Urothelium cell line (cell line): ENCODE measurements around the gene KMT2D.

Source experiments
- DNase-seq: peaks from one replicate; pipeline ENCODE4 v3.0.0; 2011; ENCODE audit warnings: low spot score, mixed read lengths
- FAIRE-seq: peaks from 2 replicates; lab custom pipeline; 2011; peaks lifted over from hg19 to GRCh38; lab: Jason Lieb, UNC

KMT2D gene

DNA sequence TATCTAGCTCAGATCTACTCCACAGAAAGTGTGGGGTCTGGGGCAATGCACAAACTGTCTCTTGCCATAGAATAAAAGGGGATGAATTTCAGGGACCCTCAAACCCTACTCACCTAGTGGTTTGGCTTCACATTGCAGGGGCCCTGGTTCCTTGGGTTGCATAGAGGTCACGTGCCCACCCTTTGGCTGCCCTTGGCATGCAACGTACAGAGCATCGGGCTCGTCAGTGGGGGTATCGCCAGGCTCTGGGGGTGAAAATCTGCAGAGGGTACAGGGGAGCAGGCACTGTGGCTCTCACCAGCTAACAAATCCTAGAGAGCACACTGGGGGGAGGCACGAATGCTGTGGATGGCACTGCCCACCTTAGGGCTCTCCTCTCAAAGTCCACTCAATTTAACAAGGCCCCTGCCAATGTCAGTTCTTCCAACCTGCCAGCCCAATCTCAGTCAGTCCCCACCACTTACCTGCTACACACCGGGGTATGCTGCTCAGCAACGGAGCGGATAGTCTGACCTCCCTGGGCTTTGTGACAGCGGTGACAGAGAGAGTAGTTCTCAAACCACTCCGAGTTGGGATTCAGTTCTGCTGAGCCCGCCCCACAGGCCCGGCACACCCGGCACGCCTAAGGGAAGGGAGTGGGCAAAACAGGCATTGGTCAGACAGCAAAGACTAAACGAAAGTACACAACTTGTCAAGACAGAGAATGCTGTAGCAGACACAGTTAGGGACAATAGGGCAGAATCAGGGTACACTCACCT, 8.0 kb downstream of the KMT2D start:
- DNase-seq = no peak
- FAIRE-seq = no peak

DNA sequence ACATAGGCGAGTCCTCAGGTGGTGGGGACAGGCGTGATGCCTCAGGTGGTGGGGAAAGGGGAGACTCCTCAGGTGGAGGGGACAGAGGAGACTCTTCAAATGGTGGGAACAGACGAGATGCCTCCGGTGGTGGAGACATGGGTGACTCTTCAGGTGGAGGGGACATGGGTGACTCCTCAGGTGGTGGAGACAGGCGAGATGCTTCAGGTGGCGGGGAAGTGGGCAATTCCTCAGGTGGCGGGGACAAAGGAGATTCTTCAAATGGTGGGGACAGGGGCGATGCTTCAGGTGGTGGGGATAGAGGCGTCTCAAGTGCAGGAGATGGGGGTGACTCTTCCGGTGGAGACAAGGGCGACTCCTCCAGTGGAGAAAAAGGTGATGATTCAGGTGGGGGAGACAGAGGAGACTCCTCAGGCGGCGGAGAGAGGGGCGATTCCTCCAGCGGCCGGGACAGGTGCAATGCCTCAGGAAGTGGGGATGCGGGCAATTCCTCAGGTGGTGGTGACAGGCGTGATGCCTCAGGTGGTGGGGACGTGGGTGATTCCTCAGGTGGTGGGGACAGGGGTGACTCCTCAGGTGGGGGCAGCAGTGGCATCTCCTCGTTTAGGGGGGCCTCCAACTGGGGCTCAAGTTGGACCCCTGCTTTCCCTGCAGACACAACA, 8.7 kb downstream of the KMT2D start:
- no peak for DNase-seq
- no peak for FAIRE-seq

DNA sequence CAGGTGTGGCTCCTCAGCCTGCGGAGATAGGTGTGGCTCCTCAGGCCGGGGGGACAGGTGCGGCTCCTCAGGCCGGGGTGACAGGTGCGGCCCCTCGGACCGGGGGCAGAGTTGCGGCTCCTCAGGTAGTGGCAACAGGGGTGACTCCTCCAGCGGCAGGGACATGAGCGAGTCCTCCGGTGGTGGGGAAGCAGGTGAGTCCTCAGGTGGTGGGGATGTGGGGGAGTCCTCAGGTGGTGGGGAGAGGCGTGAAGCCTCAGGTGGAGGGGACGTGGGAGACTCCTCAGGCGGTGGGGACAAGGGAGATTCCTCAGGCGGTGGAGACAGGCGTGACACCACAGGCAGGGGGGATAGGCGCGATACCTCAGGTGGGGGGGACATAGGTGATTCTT, 9.2 kb downstream of the KMT2D start:
- no peak for FAIRE-seq
- no peak for DNase-seq

DNA sequence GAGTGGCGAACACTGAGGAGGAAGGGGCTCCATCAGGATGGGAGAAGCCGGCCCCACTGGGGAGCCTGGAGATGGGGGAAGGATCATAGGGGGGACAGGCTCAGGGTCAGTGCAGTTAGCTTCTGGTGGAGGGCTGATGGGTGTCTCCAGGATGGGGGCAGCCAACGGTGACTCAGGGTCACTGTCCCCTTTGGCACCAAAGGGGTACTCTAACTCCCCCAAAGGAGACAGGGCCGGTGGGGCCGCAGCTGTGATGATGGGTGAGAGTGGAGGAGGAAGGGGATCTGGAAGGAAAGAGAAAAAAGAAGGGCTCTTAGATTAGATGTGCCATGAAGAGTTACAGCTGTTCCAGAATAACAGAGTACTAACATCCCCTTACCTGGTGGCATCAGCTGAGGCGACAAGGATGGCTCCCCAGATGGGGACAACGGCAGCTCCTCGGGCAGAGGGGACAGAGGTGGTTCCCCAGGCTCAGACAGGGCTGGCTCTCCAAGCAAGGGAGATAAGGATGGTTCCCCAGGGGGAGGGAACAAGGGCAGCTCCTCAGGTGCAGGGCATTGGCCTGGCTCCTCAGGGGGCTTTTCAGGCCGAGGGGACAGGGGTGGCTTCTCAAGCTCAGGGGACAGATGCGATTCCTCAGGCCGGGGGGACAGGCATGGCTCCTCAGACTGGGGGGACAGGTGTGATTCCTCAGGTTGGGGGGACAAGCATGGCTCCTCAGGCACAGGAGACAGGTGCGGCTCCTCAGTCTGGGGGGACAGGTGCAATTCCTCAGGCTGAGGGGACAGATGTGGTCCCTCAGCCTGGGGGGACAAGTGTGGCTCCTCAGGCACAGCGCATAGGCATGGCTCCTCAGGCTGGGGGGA, 9.9 kb downstream of the KMT2D start:
- FAIRE-seq = no peak
- DNase-seq = no peak

DNA sequence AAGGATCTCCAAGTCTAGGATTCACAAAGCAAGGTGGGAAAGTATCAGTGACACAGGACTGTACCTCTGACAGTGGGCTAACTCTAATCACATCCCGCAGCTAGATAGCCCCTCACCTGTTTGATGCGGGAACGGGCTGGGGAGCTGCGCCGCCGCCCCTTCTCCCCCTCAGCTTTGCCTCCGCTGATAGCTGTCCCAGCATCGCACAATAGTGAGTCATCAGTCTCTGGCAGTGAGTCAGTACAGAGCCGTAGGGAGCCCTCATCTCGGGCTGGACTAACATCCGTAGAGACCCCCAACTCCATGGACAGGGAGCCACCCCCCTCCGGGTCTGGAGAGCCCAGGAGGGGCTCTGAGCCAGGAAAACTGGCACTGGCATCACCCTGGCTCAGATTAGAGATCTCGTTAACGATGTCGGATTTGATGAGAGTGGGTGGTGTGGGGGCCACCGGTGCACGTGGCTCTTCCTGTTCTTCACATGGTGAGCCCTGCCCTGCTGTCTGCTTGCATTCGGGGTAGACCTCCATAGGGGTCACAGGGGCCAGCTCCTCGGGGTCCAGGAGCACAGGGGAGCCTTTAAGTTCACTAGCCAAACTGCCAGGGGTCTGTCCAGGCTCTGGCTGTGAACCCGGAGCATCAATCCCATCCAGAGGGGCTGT, 10.9 kb downstream of the KMT2D start:
- peak; percentile 56 for FAIRE-seq

DNA sequence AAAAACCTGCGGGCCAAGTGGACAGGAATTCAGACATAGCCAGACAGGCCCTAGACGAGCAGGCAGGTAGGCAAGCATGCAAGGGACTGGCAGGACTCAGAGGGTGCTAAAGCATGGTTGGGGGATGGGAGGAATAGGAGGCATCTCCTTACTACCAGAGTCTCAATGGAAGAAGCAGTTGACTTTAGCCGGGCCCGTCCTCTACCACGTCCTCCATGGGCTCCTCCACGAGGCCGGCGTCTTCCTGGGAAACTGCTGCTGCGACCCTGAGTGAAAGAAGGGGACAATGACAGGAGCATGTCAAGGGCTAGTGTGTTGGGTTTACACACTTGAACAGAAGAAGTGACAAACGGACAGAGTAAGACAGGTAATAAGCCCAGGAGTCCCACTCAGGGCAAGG, 11.6 kb downstream of the KMT2D start:
- FAIRE-seq = no peak

More for the DNA sequence above, 10.9 kb downstream of the KMT2D start:
- peak; percentile 83 for DNase-seq

DNA sequence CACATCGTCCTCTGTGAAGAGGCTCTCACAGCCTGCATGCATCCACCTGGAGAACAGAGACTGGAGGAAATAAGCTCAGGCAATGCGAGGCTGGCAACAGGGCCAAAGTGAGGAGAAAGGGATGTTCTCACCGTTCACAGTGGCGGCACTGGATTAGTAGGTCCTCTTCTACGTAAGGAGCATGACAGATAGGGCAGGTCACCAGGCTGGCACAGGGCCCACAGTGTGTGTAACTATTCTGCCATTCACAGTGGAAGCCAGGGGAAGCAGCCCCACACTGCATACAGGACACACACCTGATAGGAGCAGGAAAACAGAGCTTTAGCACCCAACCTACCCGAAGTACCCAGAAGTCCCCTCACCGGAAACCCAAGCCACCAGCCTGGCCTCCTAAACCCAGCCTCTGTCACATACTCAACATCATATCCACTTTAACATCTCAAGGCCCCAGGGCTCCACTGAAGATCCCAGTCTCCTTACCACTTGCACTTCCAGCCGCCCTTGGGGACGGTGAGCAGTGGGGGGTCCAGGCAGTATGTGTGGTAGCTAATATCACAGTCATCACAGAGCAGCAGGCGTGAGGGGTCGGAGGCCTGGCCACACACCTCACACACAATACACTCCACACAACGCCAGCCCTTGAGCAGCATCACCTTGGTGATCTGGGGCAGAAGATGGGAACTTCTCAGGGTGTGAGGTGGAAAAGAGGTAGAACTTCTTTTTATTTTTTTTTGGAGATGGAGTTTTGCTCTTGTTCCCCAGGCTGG, 14.3 kb downstream of the KMT2D start:
- FAIRE-seq (no peak), DNase-seq (no peak)

More for the DNA sequence above, 11.6 kb downstream of the KMT2D start:
- DNase-seq = no peak

DNA sequence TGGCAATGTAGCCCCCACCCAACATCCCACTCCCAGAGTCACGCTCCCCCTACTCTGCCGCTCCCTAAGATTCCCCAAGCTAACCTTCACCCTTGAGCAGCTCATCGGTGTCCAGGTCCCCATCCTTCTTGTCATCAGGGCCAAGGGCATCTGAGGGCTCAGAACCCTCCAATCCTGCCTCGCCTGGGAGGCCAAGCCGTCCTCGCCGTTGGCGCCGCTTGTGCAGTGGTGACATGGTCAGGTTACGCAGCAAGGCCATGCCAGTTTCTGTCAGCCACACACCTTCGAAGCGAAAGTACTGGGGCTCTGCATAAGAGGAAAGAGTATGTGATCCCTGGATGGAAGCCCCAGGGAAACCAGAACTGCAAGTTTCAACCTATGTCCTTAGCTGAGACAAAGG, 15.9 kb downstream of the KMT2D start:
- no peak for DNase-seq
- no peak for FAIRE-seq

DNA sequence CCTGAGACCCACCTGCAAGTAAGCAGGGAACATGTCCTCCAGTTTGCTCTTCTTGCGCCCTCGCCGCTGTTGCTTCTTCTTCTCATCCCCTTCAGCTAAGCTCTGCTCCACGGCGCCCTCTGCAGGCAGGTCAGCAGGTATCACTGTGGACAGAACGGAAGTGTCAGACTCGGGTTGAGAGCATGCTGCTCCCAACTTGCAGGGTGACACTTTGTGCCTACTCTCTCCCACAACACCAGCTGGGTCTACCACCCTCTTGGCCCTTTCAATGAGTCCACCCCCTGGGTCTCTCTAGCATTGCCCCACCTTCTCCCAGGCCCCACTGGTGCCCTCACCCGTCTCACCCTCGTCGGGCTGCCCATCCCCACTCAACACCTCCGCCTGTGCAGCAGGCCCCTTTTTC, 16.7 kb downstream of the KMT2D start:
- FAIRE-seq (peak; percentile 32), DNase-seq (peak; percentile 60)

DNA sequence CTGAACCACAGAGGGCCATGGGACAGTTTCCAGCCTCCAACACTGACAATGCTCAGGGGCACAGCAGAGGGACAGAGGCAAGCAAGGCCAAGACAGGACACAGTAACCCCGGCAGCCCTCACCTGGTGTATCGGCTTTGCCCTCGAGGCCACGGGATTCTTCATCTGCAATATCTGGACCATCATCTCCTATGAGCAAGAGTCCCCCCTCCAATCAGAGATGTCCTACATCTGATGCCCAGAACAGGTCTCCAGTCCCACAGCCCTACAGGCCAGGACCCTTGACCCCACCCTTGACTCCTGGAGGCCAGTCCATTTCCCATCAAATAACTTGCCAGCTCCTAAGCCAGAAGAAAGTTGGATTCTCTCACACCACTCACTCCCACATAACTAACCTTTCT, 17.4 kb downstream of the KMT2D start:
- DNase-seq = no peak
- no peak for FAIRE-seq

DNA sequence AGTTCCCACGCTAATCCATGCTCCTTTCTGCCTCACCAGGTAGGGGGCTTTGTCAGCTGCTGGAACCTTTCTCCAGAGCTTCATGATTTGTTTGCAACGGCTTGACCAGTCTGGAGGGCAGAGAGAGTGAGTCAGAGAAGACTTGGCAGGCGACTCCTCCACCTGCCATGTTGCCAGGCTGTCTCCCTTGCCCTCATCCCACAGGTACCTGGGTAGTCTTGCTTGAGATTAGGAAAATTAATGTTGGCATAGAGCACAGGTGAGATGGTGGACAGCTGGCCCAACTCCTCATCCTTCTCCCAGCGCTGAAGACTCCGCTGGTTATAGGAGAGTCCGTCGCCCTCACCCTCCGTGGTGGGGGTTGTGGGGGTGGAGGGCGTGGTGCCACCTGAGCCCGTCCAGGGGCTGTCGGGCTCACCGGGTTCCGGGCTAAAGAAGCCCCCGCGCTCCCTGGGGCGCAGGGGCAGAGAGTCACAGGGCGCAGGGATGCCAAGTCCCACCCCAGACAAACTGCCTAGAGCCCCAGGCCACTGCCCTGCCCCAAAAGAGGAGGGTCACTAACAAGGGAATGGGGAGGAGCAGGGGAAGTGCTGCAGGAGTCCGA, 18.6 kb downstream of the KMT2D start:
- FAIRE-seq (no peak), DNase-seq (no peak)

DNA sequence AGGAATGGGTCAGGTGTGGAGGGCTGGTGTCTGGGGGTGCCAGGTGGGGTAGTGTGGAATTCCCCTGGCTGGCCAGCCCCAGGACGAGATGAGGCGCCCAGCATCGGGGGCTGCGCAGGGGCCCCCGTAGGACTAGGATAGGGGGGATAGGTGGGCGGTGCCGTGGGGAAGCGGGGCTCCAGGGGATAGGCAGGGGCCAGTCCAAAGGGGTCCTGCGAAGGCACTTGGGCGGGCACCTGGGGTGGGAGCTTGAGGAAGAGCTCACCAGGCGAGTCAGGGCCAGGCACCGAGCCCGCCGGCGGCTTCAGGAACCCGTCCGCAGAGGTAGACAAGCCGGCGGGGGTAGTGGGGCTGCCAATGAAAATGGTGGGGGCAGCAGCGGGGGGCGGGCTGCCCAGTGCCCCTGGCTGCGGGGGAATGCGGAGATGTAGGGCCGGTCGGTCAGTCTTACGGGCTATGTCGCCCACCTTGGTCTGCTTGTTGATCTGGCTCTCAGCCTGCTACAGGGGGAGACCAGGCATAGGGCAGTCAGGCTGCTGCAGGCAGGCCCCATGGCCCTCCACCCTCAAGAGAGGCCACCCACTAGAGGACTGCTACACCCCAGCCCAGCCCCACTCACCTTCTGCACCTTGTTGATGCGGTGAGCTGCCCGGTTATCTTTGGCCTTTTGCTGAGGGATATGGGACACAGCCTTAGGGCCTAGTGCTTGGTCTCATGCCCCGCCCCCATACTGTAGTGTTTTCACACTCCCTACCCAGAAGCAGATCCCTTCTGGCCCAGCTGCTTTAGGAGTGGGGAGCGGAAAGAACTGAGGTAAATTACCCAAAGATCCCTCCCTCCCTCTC, 19.3 kb downstream of the KMT2D start:
- DNase-seq (no peak), FAIRE-seq (no peak)

DNA sequence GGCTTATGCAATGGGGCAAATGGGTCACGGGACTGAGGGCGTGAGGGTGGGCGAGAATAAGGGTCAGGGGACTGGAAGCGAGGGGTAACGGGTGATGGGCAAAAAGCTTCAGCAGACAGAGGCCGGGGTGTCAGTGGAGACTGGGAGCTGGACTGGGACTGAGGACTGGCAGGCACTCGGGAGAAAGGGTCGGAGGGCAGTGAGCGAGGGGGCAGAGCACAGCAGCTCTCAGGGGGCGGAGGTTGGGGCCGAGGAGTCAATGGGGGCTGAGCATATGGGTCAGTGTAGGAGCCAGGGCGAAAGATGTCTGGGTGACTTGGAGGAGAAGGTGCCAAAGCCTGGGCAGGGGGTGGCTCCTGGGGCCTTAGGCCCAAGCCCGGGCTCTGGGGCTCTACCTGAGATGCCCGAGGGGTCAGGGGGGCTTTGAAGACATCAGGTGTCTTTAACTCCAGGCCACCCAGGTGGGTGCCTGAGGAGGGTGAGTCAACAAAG, 20.2 kb downstream of the KMT2D start:
- DNase-seq = no peak
- FAIRE-seq = no peak

DNA sequence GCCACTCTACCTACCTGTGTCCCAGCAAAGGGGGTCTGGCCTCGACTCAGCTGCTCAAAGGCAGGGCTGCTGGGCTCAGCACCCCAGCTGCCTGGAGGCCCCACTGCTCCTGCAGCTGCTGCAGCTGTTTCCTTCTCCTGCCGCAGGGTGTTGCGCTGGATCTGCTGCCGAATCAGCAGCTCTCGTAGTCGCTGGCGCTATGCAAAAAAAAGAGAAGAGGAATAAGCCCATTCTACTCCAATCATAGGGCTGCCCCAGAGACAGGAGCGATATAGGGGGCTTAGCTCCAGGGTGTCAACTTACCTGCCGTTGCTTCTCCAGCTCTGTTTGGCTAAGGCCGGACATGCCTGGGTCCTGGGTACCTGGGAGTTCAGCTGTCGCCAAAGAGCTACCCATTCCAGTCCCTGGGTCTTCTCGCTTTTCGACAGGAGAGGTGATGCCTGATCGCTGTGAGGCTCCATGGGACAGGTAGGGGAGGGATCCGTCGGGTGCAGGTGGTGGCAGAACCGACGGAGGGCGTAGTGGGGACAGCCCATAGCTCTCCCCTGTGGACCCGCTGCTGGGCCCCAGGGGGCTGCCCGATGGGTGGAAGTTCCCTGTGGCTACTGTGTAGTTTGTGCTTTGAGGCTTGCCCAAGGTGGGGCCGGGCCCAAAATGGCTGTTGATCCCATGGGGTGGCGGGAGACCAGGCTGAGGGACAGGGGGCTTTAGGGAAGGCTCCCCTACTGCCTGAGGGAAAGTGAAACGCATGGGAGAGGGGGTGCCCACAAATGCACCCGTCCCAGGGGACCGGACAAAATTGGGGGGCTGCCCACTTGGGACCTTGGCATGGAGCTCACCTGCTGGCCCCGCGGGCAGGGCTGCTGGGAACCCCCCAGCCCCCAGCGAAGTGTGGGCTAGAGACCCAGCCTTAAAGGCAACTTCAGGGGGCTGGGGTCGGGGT, 20.9 kb downstream of the KMT2D start:
- FAIRE-seq = no peak
- no peak for DNase-seq

DNA sequence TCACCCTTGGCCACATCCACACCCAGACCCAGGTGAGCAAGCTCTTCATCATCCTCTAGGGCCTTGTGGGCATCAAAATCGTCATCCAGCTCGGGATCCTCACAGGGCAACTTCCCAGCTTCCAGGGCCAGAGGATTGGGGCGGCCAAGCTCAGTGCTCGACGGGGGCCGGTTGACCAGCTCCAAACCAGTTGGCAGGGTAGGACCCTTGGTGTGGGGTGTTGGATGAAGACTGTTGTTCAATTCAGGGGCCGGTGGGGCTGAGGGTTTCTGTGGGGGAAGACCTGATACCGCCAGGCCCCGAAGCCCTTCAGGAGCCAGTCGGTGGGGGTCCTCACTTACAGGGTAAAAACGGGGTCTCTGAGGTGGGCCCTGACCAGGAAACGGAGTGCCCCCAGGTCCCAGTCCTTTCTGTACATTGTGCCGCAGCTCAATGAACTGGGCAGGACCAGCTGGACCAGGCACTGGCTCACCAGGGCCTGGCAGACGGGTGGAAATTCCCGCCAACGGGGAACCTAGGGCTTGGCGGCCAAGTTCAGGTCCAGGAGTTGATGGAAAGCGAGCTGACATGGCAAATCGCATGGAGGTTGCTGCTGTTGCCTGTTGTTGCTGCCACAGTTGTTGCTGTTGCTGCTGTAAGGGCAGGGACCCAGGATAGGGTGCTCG, 22.2 kb downstream of the KMT2D start:
- peak; percentile 68 for FAIRE-seq
- no peak for DNase-seq

DNA sequence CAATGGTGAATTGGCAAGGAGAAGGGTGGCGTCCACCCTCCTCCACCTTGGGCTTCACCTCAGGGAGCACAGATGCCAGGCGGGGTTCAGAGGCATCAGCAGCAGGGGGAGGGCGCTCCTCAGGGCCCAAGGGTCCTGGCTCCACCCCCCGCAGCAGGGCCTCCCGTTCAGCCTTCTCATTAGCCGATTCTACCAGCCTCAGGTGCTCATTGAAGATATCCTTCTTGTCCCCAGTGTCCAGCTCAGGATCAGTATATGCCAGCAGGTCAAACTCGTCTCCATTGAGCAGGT, 22.7 kb downstream of the KMT2D start:
- FAIRE-seq (no peak), DNase-seq (no peak)
